M059J (cell line): ENCODE results near the gene CDH4. TPM values are rescaled to one million over a fixed set of nuclear protein-coding genes. Genes with fewer than 3 reads are reported as not detected.
"Not testable (repeated sequence)": the region's sequence is repeated elsewhere in the genome, so short reads cannot be mapped to it uniquely, and the experiment has no call there.

Source experiments
- DNase-seq: peaks from one replicate; pipeline ENCODE4 v3.0.0-alpha.2; 2012; ENCODE audit warnings: low read depth
- total RNA-seq: library from RNA; depleted of rRNA; stranded (reverse); fragments of >200 nt; shearing (Covaris generic); gene quantifications from 2 replicates; pipeline ENCODE4 v1.2.3, GENCODE V29; 2014

The CDH4 gene
- total RNA-seq, 1 experiment from 2014 or later = 7.8 TPM

DNA sequence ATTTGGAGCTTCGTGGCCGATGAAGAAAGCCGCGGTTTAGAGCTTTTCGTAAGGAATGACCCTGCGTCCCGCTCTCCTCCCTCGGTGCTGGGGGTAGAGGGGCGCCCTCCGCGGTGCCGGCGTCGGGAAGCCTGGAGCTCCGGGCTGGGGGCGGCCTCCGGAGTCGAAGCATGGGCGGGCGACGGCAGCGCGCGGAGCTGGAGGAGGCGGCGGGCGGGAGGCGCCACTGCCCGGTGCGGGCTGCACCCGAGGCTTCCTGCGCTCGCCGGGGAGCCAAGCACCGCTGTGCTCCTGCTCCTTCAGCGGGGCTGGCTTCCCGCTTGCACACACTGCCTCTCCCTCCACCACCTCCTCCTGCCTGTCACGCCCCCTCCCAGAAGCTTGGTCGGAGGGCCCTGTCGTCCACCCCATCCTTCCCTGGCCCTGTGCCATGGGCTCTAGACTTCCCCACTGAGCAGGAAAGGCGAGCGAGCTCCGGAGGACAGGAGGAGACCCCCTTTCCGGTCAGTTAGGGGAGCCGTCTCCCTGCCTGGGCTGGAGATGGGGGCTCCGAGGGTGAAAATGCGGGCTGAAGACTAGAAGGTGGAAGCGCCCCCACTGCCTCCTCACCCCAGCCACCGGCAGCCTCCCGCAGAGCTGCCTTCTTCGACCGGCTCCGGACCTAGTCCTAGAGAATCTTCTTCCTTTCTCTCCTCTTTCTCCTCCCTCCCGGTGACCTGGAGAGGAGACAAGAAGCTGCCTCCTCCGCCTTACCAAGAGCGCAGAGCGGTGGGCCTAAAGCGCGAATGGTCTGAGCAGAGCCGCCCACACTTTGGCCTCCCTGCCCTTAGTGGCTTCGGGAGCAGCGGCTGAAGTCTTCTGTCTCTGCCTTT lies 1.8 kb downstream of the CDH4 start:
- DNase-seq = peak; percentile 37

DNA sequence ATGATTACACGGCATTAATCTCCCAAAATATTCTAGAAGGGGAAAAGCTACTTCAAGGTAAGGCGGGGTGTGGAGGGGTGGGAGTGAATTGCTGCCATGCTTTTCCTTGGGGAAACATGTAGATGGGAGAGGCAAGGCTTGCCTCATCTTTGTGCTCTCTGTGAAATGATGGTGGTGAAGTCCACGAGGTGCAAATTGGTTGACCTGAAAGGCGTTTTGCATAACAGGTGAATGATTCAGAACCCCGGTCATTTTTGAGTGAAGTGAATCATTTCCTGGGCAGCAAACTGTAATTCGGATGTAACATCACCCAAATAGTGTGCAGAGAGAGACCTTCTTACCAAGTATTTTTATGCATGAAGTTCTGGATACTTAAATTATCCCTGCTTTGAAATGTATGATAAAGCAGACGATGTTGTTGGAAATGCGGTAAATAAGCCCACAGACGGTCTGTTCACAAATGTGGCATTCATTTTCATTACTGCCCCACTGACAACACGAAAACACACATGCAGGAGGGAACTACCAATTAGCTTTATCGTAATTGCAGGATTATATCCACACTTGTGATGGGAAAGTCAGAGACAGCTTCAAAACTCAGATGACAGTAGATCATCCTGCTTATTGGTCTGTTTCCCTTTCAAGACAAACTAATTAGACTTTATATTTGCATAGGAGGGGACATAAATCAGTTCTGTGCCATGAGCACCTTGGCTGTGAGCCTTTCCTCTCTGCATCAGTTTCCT lies 3.0 kb downstream of the CDH4 start:
- peak; percentile 86 for DNase-seq

DNA sequence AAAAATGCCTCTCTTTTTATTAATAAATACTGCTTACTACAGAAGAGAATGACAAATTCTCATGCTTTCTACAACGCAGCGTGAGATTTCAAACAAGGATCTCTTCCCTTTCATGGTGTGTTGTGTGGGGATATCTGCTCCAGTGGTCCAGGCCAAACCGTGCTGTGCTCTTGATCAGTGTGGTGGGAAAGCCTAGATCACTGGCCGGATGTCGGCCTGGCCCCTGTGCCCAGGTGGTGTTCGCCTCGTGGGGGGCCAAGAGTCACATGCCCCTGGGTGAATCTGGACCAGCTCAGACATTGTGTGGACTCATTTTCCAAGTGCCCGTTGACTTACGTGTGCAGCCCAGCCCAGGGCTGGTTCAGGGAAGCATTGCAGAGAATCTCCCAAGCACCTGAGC lies 4.3 kb downstream of the CDH4 start:
- no peak for DNase-seq

DNA sequence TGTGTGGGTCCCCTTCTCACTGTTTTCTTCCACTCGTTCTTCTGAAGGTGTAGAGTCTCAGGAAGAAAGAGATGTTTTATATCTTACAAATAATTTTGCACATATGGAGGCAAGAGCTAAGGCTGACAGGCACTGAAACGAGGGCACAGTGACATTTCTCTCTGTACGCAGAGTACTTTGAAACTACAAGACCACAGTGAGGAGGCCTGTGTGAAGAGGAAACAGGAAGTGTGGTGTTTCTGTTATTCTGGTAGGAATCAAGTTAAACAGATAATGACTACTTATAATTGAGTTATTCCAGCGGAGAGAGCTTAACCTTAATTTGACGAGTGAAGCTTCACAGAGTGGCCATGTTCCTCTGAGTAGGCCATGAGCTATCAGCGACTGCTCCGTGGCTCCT lies 4.8 kb downstream of the CDH4 start:
- DNase-seq = no peak

DNA sequence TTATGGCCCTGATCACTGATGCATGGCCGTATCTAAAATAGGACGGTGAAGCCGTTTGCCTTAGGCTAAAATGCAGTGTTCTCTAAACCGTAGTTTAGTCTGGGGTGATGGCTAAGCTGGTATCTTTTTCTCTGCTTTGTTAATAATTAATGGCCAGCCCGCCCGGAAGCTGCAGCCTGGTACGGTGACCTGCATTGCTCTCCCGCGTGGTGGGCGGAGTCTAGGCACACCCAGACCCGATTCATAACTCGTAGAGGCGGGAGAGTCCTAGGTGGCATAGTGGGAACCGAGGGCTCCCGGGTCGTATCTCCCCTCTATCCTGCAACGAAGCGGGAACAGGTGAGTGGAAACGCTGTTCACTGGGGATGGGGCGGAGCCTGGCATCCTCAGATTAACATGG lies 5.5 kb downstream of the CDH4 start:
- no peak for DNase-seq

DNA sequence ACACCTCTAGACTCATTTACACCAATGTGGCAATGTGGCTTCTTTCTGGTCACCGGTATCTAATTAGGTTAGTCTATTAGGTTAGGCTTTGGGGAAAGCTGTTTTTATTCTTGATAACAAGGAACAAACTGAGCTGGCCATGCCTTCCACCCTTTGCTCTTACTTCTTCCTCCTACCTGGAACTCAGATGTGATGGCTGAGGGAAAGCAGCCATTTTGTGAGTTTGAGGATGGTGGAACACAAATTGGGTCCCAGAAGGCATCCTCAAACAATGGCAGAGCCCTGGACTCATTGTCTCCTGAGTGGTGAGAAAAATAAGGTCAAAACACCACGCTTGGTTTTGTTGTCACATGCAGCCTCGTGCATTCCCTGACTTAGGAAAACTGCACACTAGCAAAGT lies 7.7 kb downstream of the CDH4 start:
- DNase-seq = no peak

DNA sequence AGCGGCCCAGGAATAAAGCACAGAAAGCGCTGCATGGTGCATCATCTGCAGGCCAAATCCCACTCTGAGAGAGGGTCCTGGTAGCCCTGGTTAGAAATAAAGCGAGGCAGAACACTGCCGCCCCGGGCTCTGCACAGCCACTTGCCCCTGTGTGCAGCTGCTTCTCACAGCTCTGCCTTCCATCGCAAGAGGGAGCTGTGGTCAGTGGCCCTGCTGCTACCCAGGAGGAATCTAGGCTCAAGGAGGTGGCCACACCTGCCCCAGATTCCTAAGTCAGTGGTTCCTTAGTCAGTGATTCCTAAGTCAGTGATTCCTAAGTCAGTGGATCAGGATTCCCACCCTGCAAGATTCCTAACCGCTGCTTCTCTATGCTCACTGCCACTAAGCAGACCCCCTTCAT lies 8.8 kb downstream of the CDH4 start:
- no peak for DNase-seq

DNA sequence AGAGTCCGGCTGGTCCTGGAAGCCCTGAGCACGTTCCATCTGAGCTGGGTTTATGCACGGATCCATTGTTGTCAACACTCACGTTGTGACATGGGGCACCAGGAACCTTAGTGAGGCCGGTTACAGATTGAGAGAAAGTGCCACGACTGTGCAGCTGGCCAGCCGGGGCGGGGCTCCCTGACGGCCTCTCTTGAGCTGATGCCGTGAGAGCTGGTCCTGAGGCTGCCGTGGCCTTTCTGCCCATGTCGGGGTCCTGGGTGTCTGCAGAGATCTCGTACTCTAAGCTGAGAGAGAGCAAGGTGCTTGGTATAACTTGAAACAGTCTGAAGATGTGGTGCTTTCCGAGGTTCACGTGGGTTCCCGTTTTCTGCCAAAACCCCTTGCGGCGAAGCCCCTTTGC lies 10.0 kb downstream of the CDH4 start:
- no peak for DNase-seq

DNA sequence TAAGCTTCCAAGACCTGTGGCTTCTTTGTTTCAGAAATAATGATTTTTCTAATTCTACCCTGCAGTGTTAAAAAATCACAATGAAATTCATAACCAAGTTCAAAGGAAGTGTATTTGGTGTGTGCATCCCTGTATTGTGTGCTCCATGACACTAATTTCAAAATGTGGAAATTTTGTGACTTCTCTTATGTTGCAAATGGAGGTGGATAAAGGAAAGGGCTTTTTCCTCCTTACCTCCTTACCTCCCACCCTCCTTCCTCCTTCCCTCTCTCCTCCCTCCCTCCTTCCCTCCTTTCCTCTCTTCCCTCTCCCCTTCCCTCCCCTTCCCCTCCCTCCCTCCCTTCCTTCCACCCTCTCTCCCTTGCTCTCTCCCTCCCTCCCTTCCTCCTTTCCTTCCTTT lies 10.5 kb downstream of the CDH4 start:
- no peak for DNase-seq

DNA sequence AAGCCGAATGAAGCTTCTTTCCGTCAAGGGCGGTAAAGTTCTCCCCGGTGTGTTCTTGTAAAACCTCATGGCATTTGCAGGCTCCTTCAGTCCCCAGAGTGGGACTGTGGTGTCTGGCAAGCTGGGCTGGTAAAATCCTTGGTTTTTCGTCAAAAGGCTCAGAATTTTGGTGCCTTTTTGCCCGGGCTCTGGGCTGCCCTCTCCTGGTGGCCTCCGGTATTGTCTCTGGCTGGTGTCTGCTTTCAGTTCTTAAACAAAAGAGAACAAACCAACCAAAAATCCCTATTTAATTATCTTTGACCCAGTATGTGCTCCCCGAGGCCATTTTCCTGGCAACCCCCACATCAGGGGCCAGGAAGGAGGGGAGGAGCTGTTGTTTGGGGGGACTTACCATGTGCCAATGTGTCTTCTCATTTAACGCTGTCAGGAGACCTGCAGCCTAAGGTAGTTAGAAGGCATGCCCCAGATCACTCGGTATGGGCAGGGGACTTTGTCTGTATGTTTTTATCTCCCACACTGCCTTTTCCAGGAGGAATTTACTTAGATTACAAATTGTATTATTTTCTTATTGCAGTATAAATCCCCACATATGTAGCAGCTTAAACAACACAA lies 11.1 kb downstream of the CDH4 start:
- peak; percentile 14 for DNase-seq

DNA sequence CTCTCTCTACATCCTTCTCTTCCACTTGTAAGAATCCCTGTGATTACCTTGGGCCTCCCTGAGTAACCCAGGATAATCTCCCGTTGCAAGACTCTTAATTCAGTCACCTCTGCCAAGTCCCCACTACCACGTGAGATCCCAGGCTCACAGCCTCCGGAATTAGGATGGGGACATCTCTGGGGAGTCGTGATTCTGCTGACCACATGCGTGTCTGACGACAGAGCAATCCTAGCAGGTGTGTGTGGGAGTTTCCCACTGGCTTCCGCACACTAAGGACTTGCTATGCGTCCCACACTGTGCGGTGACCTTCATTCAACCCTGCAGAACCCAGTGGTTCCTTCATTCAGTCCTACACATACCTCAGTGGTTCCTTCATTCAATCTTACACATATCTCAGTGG lies 11.9 kb downstream of the CDH4 start:
- no peak for DNase-seq

DNA sequence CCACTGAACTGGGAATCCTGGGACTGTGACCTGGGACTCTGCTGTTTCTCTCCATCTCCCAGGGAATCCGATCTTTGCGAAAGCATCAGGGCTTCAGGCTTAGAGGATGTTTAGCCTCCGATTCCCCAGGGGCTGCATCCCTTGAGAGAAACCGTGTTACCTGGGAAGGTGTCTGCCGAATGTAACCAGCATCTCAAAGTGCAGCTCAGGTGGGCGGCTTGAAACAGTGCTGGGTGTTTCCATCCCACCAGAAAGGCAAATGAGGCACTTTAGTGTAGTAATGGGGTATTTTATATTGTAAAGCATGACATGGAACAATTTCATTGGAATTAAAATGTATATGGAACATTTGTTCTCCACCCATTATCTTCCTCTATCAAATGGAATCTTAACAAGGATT lies 15.2 kb downstream of the CDH4 start:
- DNase-seq = no peak

DNA sequence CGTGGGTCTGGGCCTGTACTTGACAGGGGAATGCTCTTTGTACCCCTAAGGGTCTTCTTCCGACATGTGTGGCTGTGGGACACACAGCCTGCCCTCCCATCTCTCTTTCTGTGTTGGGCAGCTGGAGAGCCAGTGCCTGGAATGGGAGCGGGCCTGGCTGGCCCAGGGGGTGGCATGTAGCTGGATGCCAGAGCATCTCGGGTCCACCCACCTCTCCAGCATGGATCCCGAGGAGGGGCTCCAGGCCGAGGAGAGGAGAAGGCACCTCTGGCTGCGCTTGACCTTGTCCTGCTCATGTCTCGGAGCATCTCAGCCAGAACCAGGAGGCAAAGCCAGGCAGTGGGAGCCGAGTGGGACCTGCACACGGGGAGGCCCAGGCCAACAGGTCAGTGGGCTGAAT lies 16.0 kb downstream of the CDH4 start:
- DNase-seq = no peak

DNA sequence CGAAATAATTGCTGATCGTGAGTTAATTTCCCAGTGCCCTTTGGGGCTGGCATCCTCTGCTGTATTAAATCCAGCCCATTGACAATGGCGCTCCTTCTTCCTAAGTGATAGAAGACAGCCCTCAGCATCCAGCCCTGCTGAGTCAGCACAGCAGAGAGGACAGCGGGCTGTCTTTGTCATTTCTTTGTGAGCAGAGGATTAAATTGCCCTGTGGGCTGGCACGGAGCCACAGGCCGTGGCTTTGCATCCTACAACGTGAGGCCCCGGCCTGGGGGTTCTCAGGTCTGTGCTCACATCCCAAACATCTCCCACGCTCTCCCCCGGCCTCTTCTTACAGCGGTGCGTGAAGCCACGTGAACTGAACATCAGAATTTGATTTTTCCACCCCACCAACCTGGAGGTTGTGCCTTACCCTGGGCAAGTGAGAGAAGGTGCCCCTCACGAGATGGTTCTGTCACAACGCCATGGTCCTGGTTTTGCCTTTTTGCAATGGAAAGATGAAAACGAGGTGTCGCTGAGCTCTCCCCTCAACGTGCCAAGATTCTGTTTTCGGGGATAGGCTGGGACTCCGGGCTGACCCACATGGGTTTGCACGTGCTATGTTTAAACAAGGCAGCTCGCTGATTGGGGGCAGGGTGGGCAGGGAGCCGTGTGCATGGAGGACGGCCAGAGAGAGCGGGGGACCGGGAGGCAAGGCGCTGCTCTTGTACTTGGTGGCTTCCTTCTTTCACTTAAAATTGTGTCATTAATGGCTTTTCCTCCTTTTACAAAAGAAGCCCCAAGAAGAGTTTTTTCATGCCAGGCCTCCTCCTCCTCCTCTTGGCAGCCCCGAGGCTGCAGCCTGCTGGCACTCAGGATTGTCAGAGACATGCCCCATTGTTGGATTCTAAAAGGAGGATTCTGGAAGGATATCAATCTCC lies 19.5 kb downstream of the CDH4 start:
- DNase-seq = peak; percentile 42

DNA sequence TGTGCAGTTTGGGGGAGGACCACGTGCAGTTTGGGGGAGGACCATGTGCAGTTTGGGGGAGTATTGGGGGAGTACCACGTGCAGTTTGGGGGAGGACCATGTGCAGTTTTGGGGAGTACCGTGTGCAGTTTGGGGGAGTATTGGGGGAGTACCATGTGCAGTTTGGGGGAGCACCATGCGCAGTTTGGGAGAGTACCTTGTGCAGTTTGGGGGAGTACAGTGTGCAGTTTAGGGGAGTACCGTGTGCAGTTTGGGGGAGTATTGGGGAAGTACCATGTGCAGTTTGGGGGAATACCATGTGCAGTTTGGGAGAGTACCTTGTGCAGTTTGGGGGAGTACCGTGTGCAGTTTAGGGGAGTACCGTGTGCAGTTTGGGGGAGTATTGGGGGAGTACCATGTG lies 21.0 kb downstream of the CDH4 start:
- DNase-seq = not testable (repeated sequence)

DNA sequence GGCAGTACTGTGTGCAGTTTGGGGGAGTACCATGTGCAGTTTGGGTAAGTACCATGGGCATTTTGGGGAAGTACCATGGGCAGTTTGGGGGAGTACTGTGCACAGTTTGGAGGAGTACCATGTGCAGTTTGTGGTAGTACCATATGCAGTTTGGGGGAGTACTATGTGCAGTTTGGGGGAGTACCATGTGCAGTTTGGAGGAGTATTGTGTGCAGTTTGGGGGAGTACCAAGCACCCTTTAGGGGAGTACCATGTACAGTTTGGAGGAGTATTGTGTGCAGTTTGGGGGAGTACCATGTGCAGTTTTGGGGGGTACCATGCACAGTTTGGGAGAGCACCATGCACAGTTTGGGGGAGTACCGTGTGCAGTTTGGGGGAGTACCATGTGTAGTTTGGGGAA lies 21.6 kb downstream of the CDH4 start:
- DNase-seq = not testable (repeated sequence)

DNA sequence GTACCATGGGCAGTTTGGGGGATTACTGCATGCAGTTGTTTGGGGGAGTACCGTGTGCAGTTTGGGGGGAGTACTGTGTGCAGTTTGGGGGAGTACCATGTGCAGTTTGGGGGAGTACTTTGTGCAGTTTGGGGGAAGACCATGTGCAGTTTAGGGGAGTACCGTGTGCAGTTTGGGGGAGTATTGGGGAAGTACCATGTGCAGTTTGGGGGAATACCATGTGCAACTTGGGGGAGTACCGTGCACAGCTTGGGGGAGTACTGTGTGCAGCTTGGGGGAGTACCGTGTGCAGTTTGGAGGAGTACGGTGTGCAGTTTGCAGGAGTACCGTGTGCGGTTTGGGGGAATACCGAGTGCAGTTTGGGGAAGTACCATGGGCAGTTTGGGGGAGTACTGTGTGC lies 22.3 kb downstream of the CDH4 start:
- DNase-seq = no peak

DNA sequence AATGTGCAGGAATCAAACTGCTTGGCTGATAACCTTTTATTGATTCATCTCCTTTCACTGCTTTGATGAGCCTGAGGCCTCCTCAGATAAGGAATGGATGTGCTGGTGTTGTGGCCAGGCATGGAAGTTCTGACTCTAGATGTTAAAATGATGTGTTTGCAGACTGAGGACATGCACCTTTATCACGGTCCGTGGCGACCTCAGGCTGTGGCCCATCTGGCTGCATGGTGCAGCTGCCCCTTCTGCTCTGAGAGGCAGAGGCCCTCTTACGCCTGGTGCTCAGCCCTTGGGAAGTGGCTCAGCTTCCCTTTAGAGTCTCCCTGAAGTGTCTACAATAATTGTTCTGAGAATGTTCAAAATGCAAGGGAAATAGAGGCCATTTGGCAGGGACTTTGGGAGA lies 26.2 kb downstream of the CDH4 start:
- DNase-seq = no peak

DNA sequence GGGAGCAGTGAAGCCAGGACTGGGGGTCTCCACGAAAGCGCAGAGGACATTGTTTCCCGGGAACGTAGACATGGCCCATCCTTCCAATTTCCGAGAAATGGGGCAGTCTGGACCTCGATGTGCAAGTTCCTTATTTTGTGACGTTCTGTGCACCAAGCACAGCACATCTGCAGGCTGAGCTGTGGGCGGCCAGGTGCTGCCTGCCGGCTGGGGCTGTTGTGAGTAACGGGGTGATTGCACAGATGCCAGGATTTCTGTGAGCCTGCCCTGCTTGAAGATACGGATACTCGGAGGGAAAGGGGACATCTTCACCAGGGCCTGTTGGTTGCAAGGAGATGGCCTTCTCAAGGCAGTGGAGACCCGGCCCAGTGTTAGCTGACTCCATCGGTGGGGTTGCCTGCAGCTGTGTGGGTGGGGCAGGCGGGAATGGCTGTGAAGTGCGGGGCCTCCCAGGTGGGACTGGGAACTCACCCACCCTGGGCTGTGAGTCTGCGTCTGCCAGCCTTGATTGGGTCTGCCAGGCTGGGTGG lies 27.6 kb downstream of the CDH4 start:
- DNase-seq = no peak

DNA sequence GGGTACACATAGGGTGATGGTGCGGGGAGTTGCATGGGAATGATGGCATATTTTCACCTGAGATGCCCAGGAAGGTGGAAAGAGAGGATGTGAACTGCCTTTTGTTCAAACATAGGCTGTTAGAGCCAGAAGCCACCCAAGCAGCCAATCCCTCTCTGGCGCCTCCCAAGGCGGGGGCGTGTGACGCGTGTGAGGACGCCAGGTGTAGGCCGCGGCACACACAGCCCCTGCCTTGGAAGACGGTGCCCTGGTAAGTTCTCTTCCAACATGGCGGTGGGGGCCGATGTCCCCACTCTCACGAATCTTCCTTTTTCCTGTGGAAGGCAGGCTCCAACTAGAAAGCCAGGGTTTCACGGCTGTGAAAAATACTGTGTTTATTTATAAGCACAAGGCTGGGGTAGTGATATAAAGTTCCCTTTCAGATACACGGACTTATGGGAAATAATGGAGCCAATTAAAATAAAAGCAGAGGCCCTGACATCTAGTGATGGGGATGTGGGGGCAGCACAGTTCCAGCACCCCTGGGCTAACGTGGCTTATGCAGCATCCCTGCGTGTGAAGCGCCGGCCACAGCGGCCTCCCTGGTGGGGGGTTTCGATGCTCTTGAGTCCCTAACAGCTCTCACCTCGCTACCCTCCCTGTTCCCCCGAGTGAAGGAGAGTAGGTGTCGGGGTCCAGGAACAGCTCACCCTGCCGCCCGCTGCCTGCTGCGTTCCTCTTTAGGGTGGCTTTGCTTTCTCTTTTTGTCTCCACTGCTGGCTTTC lies 28.3 kb downstream of the CDH4 start:
- no peak for DNase-seq
